Measurements from ENCODE around the gene MOK.

MOK gene

DNA sequence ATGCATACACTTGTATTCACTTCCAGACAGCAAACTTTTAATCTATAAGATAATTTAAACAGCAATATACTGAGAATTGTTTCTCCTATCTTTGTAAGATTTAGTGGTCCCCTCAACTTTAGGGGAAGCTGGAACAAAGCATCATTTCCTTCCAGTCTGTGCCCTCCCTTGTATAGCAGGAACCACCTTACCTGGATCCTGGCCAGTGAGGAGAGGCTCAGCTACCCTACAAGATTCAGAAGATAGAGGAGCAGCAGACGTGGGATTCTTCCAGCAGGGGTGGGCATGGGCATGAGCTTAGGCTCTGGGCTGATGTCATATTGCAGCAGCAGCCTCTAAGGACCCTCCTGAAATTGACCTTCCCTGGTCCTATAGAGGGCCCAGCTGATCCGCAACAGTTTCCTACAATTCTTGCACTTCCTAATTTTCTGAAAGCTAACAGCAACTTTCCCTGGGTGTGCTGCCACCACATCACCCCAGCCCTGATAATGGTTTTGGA lies 21.3 kb downstream of the MOK start:
- DNase-seq (ENCODE audit: low read depth): no peak

DNA sequence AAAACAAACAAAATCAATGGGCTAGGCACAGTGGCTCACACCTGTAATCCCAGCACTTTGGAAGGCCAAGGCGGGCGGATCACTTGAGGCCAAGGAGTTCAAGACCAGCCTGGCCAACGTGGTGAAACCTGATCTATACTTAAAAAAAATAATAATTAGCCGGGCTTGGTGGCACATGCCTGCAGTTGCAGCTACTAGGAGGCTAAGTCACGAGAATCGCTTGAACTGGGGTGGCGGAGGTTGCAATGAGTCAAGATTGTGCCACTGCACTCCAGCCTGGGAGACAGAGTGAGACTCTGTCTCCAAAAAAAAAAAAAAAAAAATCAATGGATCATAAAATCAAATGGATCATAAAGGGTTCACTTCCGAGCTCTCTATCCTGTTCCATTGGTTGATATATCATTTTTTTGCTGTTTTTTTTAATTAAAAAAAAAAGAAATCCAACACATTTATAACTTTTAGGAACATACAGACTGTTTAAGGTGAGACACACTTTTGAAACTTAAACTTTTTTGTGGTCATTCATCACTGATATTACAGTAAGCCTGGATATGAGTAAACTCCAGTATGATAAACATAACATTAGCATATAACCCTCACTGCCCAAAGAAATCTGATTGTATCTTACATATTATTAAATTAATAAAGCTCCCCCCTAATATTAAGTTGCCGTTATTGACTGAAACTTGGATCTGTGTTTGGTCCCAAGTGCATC lies 22.1 kb downstream of the MOK start:
- DNase-seq (ENCODE audit: low read depth): no peak

DNA sequence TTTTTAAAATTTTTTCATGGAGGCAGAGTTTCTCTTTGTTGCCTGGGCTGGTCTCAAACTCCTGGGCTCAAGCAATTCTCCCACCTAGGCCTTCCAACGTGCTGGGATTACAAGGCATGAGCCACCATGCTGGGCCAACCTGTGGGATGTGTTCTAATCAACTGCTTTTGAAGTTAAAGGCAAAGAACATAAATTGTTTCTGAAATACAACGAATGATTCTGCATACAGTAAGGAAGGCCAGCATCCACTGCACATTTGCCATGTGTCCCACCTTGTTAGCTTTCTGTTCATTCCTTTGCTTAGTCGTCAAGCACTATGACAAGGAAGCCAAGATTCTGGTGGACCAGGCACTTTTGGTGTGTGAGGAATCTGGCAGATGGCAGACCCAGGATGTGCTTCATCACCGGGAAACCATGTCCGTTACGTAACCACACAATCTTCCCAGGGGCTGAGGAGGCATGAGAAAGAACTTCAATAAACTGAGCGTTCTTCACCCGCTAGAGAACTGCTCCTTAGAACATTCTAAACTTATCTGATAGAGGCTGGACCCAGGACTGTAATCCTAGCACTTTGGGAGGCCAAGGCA lies 24.5 kb downstream of the MOK start:
- peak; percentile 97 for DNase-seq (ENCODE audit: low read depth)

DNA sequence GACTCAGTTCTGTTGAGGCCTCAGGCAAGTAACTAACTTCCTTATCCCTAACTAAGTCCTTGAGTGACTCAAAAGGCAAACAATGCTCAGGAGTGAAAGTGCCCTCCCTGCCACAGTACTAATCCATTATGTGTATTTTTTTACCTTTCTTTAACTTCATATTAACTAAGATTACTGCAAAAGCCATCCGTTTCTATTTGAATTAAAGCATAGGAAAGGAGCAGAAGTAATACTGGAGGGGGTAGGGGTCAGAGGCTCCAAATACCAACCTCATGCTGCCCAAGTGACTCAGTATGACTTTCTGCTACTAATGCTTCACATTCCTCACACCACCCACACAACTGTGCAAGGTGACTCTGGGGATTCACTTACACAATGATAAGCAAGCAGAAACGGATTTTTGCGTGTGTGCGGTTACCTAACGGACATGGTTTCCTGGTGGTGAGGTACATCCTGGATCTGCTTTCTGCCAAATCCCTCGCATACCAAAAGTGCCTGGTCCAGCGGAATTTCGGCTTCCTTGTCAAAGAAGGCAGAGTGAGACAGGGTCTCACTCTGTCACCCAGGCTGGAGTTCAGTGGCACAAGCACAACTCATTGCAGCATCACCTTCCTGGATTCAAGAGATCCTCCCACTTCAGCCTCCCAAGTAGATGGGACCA lies 25.1 kb downstream of the MOK start:
- DNase-seq (ENCODE audit: low read depth): peak; percentile 100

DNA sequence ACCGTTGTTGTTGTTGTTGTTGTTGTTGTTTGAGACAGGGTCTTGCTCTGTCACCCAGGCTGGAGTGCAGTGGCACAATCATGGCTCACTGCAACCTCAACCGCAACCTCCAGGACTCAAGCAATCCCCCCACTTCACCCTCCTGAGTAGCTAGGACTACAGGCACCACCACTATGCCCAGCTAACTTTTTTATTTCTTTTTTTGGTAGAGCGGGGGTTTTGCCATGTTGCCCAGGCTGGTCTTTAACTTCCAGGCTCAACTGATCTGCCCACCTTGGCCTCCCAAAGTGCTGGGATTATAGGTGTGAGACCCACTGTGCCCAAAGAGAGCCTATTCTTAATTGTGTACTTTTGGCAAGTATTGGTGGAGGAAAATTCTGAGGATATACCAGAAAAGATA lies 25.7 kb downstream of the MOK start:
- no peak for DNase-seq (ENCODE audit: low read depth)

DNA sequence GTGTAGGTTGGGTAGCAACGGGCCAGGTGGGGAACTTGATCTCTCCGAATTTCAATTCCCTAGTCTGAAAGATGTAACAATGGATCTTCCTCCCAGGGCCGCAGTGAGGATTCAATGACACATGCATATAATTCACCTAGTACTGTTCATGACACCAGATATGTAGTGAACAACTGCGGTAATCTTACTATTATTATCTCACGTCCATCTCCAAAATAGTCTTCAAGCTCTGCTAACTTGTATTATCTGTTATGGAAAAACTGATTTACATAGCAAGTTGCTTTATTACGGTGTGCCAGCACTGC lies 26.4 kb downstream of the MOK start:
- no peak for DNase-seq (ENCODE audit: low read depth)

DNA sequence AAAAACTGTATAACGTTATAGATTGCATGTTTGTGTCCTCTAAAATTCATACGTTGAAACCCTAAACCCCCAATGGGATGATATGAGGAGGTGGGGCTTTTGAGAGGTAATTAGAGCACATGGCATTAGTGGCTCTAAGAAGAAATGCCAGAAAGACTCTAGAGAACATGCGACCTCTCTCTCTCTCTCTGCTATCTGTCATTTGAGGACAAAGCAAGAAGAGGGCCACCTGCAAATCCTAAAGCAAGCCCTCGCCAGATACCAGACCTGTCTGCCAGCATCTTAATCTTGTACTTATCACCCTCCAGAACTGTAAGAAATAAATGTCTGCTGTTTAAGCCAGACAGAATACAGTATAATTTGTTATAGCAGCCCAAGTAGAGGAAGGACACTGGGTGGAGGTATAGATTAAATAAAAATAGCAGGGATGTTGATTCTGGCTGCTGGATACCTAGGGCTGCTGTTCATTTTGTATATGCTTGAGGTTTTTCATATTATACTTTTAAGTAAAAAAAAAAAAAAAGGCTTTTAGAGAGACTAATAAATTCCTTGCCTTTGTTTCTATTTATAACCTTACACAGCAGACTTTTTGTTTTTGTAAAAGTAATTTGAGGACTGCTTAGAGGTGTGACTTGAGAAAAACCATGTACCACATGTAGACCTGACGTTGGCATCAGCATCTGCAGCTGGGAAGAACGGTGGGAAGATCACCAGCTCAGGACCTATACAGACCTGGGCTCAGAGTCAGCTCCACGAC lies 26.9 kb downstream of the MOK start:
- DNase-seq (ENCODE audit: low read depth): no peak

DNA sequence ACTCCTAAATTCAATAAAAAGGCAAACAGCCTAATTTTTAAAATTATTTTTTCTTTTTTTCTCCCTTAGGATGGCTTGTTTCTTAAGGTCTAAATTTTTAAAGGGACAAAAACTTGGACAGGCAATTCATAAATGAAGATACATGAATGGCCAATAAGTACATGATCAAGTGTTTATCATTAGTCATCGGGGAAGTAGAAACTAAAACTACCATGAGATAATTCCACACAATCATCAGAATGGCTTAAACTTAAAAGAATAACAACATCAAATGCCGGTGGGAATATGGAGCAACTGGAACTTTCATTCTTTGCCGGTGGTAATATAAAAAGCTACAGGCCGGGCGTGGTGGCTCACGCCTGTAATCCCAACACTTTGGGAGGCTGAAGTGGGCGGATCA lies 29.1 kb downstream of the MOK start:
- DNase-seq (ENCODE audit: low read depth): no peak

DNA sequence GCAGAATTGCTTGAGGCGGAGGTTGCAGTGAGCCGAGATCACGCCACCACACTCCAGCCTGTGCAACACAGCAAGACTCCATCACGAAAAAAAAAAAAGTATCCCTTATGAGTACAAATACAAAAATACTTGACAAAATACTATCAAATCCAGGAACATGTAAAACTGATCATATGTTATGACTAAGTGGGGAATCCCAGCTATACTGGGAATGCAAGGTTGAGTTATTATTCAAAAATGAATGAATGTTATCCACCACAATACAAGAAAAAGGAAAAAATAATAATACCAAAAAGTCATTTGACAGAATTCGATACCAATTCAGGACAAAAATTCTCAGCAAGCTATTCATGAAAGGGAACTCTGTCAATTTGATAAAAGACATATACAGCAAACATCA lies 32.6 kb downstream of the MOK start:
- DNase-seq (ENCODE audit: low read depth): no peak

DNA sequence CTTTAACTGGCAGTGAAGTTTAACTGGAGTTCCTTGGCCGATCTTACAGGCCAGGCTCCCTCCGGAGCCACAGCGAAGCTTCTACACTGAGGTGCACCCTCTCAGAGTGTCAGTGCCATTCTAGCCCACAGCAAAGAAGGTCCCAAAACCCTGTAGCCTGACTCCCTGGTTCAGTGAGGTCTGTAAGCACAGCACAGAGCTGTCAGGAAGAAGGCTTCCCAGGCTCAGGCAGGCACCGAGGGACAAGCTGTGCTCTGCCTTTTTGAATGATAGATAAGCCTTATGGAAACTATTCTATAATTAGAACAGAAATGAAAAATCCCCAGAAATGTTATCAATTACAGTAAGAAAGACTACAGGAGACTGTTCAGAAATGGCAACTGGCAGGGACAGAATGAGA lies 40.2 kb downstream of the MOK start:
- no peak for DNase-seq (ENCODE audit: low read depth)

DNA sequence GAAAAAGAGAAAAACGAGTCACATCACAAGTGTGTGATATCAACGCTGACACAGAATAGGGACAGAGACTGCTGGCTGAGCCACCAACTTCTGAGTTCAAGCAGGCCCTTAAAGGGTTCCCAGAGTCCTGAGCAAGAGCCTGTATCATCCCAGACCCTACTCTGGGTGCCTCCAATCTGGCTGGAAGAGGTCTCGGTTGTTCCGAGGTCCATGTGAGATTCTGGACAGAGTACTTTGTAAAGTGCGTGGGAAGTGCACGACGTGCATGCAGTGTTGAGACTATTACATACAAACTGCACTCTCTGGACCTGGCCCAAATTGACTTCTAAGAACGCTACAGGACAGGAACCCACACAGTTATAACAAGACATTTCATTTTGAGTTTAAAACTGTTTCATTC lies 40.6 kb downstream of the MOK start:
- DNase-seq (ENCODE audit: low read depth): no peak

DNA sequence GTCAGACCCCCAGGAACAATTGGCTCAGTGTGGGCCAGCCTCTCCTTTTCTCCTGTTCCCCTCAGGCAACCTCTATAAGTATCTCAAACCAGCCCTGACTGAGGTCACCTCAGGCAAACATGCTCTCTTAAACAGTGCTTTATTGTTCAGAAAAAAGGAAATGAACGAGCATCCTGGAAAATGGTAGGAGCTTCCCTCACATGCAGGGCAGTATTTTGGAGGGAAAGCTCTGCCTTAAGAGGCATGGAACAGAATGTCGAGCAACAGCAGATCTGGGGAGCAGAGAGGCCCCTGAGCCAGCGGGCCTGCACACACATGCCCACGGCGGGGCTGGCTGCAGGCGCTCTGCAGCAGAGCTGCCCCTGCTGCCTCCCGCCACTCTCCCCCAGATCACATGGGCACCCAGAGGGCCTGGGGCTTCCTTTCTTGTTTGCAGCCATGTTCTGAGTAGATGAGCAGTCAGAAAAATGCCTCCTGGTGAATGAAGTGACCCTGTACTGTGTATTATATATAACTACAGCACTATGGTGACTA lies 42.0 kb downstream of the MOK start:
- no peak for DNase-seq (ENCODE audit: low read depth)

DNA sequence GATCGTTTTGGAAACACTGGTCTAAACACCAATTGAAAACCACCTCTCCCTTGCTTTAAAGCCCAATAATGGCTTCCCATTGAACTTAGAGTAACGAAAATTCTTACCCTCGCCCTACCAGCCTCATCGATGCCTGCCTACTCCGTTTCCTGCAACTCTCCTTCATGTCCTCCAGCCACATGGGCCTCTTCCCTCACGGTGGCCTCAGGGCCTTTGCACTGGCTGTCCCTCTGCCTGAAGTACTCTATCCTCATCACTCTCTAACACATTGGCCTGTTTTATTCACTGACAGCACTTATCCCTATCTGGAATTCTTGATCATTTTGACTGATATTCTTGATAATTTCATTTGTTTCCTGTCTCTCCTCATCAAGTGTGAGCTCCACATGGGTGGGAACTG lies 46.8 kb downstream of the MOK start:
- no peak for DNase-seq (ENCODE audit: low read depth)

DNA sequence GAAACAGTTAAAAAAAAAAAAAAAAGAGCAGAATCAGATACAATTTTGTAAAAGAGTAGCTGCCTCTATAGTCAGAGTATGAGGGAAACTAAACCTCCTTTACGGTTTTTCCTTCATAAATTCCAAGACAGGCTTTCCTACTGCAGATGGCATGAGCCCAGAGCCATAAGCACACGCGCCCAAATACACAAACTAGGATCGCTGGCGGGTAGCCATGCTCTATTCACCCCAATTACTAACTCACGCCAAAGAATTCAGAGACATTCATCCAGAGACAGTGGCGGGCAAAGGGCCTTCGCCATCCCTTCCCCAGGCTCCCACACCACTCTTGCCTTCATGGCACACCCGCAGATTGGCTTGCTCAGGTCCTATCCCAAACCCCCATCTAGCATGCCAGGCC lies 48.2 kb downstream of the MOK start:
- no peak for DNase-seq (ENCODE audit: low read depth)

DNA sequence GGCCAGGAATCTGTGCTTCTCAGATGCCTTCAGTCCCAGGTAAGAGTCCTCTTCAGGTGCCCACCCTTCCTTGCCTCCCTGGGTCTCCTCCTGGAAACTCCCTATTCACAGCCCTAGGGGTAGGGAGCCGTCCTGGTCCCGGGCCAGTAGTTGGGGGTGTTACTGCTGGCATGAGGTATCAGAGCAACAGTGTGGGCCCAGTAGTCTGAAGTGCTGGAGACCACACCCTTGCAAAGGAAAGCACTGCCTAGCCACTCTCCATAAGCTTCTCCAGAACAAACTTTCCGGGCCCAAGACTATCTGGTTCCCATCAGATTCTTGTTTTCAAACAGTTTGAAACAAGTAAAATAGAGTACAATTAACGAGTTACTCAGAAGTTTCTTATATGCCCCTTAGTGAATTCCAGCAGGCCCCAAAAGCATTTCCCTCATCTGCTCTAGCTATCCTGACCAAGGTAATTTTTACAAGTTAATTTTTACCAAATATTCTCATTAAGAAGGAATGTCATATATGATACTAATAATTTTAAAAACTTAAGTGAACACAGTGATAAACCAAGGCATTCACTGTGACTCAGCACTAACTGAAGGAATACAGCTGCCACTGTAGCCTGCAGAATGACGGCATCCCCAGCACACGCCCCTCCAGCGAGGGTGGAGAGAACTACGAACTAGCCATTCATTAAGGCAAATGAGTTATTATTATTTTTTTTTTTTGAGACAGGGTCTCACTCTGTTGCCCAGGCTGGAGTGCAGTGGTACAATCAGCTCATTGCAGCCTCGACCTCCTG lies 49.4 kb downstream of the MOK start:
- no peak for DNase-seq (ENCODE audit: low read depth)

DNA sequence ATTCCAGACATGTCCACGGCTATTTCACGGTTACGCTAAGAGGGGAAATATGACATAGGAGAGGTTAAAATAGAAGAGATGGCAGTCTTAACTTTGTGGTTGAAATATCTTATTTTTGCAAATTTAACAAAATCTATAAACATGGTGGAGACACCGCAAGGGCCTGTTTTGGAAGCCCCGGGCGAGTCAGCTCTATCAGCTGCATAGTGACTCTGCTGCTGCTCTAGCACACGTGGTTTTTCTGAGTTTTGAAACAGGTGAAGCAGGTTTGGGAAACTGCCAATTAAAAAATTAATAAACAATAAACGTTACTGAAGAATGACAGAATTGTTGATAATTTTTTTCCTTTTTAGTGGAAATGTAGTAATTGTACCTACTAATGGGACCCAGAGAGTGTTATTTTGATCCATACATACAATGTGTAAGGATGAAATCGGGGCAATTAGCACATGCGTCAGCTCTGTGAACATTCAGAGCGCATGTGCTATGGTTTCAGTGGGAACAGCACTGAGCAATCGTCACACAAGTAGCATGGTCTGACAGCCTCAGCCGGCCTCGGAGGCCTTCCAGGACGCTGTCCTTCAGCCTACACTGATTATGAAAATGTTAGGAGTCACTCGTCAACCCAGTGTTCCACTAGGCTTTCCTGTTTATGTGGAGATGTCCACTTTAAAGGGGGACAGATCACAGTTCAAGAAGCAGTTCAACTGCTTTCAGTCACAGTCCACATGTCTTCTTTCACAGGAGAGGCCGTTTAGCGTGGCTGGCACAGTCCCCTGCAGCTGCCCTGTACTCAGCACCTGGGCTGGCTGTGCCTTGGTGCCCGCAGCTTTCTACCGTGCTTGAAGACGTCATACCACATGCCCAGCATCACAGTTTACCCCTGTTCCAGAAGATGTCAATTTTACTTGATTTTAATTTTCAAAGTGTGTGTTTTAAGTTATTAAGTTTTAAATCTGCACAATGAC lies 51.8 kb downstream of the MOK start:
- no peak for DNase-seq (ENCODE audit: low read depth)

DNA sequence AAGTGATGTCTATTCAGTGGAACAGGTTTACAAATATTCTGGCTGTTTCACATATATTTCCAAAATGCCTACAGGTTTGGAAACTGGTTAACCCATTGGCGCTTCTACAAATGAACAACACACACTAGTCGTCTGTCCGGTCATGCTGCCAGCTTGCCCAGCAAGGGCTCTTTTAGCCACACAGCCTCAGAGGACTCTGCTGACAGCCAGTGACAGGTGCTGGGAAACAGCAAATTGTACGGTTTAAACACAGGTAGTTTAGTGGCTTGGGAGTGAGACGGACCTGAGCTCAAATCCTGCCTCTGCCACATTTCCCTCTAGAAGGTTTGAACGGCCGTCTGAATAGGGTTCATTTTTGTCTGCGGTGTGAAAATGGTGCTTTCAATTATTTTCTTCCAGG lies 53.8 kb downstream of the MOK start:
- DNase-seq (ENCODE audit: low read depth): no peak

DNA sequence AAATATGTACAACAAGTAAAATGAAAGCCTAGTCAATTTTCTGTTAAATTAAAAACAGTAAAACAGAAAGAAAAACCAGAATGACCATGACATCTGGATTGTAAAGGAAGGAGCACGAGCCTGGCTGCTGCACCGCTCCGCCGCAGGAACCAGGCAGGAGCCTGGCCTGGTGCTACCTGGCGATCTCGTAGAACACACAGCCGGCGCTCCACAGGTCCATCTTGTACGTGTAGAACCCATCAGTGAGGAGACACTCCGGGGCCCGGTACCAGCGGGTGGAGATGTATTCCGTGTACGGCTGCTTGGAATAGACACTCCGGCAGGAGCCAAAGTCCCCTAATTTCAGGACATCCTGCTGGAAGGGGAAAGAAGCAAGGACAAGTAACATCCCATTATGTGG lies 54.3 kb downstream of the MOK start:
- no peak for DNase-seq (ENCODE audit: low read depth)

DNA sequence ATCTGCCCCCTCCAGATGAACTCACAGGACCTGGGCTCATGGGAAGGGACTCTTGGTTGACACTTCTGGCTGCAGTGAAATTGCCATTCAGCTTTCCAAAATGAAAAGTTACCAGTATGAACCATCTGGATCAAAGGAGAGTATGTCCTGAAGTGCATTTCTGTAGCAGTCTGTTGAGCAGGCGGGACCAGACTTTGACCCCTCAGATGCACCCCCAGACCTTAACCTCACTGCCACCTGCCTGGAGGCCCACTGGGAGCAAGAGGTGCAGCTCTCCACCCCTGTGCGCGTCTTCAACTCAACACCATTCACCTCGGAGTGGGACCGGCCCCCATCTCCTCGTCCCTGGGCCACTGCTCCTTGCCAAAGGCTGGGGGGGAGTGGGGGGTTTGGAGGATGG lies 55.0 kb downstream of the MOK start:
- DNase-seq (ENCODE audit: low read depth): no peak

DNA sequence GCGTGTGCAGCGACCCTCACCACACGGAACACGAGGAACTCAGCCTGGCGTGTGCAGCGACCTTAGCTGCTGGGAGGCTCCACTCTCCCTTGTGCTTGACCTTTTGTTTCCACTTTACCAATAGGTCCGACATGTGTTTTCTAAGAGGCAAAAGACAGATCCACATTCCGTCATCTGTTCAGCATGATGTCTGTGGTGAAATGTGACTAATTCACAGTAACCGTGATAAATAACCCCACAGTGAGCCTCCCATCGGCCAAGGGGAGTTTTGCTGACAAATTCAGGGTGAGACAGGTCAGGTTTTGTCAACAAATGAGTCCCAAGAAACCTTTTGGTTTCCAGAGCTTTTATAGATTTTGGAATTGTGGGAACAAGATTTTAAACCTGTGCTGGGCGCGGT lies 55.9 kb downstream of the MOK start:
- peak; percentile 69 for DNase-seq (ENCODE audit: low read depth)

DNA sequence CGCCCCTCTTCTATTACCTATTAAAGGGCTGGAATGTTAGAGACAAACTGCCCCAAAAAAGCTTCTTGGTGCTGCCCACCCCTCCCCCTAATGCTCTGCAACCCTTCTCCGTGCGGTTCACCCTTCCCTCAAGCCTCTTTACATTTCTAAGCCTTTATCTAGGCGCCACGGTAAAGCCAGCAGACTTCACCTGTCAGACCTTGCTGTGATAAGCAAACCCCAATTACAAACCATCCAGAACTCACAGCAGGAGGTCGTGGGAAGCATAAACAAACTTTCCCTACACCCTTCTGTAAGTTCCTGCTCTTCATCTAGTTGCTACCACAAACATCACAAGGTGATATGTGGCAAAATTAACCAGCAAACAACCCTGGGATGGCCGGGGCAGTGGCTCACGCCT lies 56.8 kb downstream of the MOK start:
- no peak for DNase-seq (ENCODE audit: low read depth)
